Panc1 (cell line): ENCODE results near the gene RNF38.

Experiments
- POLR2AphosphoS5 ChIP-seq: IDR thresholded peaks from 2 replicates; pipeline ENCODE4 v1.6.1; 2012; ENCODE audit warnings: mild to moderate bottlenecking, low read depth, low read length, moderate library complexity
- REST ChIP-seq, 2 experiments: IDR thresholded peaks; 2 replicates each; pipeline ENCODE4 v1.6.1; 2011 to 2012; ENCODE audit warnings: low read depth in 2 of 2, control low read depth in 1 of 2, low read length in 1 of 2, mild to moderate bottlenecking in 1 of 2, moderate library complexity in 1 of 2; ENCODE audit not compliant: insufficient read depth in 1 of 2
- SIN3A ChIP-seq: IDR thresholded peaks from 2 replicates; pipeline ENCODE4 v1.6.1; 2012; ENCODE audit warnings: low read depth, mild to moderate bottlenecking, low read length, moderate library complexity, borderline replicate concordance; ENCODE audit not compliant: insufficient read depth
- TF ChIP-seq, protein P1 (sequence below): fragments of 450-650 bp; IDR thresholded peaks from 2 replicates; pipeline ENCODE4 v1.5.1; 2017; ENCODE audit warnings: mild to moderate bottlenecking

DNA sequence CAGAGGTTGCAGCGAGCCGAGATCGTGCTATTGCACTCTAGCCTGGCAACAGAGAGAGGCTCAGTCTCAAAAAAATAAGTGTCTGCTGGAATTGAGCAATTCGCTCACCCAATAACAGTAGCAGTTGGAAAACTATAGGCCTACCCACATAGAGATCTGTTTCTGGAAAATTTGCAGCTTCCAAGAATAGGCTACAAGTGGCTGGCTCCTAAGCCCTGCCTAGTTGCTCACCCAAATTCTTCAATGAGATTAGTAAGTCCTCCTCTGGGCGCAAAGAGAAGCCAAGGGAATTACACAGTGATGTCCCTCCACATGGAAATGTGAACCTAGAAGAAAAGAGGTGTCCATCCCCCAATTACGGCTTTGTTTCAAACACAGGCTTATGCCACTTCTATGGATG, 42.6 kb upstream of the RNF38 start:
- TF ChIP-seq, protein P1, sequence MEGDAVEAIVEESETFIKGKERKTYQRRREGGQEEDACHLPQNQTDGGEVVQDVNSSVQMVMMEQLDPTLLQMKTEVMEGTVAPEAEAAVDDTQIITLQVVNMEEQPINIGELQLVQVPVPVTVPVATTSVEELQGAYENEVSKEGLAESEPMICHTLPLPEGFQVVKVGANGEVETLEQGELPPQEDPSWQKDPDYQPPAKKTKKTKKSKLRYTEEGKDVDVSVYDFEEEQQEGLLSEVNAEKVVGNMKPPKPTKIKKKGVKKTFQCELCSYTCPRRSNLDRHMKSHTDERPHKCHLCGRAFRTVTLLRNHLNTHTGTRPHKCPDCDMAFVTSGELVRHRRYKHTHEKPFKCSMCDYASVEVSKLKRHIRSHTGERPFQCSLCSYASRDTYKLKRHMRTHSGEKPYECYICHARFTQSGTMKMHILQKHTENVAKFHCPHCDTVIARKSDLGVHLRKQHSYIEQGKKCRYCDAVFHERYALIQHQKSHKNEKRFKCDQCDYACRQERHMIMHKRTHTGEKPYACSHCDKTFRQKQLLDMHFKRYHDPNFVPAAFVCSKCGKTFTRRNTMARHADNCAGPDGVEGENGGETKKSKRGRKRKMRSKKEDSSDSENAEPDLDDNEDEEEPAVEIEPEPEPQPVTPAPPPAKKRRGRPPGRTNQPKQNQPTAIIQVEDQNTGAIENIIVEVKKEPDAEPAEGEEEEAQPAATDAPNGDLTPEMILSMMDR: no peak
- TF ChIP-seq POLR2AphosphoS5 (no peak), REST (IDR thresholded peaks at IDR 0.05; ENCODE audit: insufficient read depth in 1 of 2, low read depth in 2 of 2, low read length in 1 of 2) (no peak), SIN3A (no peak)
